Measurements from ENCODE around the gene DCBLD1. TPM values are rescaled to one million over a fixed set of nuclear protein-coding genes. Genes with fewer than 3 reads are reported as not detected.
"Not testable (repeated sequence)": the region's sequence is repeated elsewhere in the genome, so short reads cannot be mapped to it uniquely, and the experiment has no call there.

Gene DCBLD1
- total RNA-seq (10 to 100 TPM; 14.6 to 38.1 TPM), polyA plus RNA-seq (10 to 100 TPM; 10.0 to 11.4 TPM)
- long read RNA-seq, donor 1, partial matches to known transcripts, result 71 of 79 reads
- long read RNA-seq, donor 1, other reads (novel, unspliced or antisense), result 6 of 79 reads
- long read RNA-seq, donor 2, result 0 reads
- long read RNA-seq, donor 3, partial matches to known transcripts, result 41 of 48 reads
- long read RNA-seq, donor 3, other reads (novel, unspliced or antisense), result 5 of 48 reads
- long read RNA-seq, donor 4, partial matches to known transcripts, result 48 of 48 reads
- long read RNA-seq, donor 4, other reads (novel, unspliced or antisense), result 0 of 48 reads
- long read RNA-seq, donor 5, partial matches to known transcripts, result 80 of 92 reads
- long read RNA-seq, donor 5, other reads (novel, unspliced or antisense), result 8 of 92 reads

DNA sequence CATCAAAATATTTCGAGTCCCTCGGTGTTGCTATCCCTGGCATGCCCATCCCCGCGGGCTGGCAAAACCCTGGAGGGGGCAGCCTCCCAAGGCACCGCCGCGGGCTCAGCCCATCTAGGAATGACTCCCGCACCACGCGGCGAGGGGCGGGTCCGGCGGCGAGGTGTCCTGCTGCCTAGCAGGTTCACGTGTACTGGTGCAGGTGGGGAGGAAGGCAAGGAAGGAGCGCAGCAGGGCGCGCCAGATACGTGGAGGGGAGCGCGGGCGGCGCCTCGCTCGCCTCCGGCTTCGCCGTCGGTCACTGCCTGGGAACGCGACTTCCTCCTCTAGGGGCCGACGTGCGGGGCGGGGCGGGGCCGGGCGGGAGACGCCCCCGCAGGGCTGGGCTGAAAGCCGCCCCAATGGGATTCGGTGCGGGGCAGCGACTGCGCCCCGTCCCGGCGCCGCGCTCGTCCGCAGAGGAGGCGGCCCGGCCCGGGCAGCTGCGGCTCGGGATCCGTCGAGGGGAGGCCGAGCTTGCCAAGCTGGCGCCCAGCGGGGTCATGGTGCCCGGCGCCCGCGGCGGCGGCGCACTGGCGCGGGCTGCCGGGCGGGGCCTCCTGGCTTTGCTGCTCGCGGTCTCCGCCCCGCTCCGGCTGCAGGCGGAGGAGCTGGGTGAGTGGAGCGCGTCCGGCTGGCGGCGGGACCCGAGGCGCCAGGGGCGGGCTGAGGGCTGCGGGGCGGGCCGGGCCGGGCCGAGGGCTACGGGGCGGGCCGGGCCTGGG lies at the start of gene DCBLD1:
Gene DCBLD1 (plus strand): TSS at position 435 of the 764 bp plus-strand sequence. CDS start 108 bp downstream, at position 543.
- Histone ChIP-seq H3K9ac (ENCODE audit: insufficient read depth in 1 of 2, low read length in 2 of 2) (peak within 1 kb of the TSS; percentile 43 to 45), H3K9me3 (ENCODE audit: control insufficient read depth in 4 of 4, insufficient read depth in 3 of 4, low read length in 3 of 4) (no peaks in the 10 kb centered on the region), H3K27me3 (ENCODE audit: control insufficient read depth in 3 of 3, insufficient read depth in 3 of 3, low read length in 2 of 3) (peaks cover 0 to 12% (median 3%) of the 10 kb centered on the region in 3 donors), H3K27ac (ENCODE audit: low read depth in 1 of 2, low read length in 1 of 2) (peak within 1 kb of the TSS; percentile 90 to 95), H3K36me3 (ENCODE audit: control insufficient read depth in 4 of 4, insufficient read depth in 4 of 4, low read length in 4 of 4) (peaks cover 0 to 5% (median under 1%) of the 10 kb centered on the region in 4 donors), H3K4me3 (peak within 1 kb of the TSS; percentile 48), H3K4me1 (ENCODE audit: control insufficient read depth in 5 of 5, insufficient read depth in 5 of 5, low read length in 5 of 5) (peaks cover 0 to 29% (median 4%) of the 10 kb centered on the region in 5 donors)
- TF ChIP-seq, protein P1, sequence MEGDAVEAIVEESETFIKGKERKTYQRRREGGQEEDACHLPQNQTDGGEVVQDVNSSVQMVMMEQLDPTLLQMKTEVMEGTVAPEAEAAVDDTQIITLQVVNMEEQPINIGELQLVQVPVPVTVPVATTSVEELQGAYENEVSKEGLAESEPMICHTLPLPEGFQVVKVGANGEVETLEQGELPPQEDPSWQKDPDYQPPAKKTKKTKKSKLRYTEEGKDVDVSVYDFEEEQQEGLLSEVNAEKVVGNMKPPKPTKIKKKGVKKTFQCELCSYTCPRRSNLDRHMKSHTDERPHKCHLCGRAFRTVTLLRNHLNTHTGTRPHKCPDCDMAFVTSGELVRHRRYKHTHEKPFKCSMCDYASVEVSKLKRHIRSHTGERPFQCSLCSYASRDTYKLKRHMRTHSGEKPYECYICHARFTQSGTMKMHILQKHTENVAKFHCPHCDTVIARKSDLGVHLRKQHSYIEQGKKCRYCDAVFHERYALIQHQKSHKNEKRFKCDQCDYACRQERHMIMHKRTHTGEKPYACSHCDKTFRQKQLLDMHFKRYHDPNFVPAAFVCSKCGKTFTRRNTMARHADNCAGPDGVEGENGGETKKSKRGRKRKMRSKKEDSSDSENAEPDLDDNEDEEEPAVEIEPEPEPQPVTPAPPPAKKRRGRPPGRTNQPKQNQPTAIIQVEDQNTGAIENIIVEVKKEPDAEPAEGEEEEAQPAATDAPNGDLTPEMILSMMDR (IDR thresholded peaks at IDR 0.05; ENCODE audit: control extremely low read depth, extremely low read depth), result no peak
- DNase-seq (peak; percentile 79 to 86 (median 83)), ATAC-seq (ENCODE audit: insufficient read depth, low FRiP score) (peak; percentile 87)
- whole genome bisulfite sequencing, 2 donors, result 0 to 1% methylated on average over 43 to 96 of the region's 96 CpGs

DNA sequence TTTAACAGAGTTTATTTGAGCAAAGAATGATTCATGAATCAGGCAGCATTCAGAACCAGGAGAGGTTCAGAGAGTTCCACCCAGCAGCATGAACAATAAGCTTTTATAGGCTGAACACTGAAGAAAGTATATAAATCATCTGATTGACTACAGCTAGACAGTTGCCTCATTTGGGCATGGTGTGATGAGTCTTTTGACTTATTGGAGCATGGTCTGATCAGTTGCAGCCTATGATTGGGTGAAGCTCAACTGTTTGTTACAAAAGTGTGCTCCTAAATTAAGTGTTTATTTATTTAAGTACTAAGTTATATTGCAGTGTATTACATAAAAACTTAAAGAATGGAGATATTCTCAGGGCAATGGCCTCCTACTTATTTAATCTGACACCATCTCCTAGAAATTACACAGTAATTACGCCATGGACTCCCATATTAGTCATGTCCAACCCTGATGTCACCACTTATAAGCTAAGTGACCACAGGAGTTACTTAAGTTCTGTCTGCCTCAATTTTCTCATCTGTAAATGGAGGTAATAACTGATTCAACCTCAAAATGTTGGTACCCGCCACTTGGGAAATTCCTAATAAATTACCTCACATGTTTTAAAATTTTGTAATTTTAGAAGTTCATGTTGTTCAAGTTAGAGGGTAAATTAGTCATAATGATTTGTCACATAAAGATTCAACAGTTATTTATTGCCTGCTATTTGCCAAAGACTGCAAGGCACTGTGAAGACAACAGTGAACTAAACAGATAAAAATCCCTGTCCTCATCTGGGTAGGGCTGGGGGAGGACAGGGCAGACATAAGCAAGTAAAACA lies 41.6 kb upstream of the DCBLD1 start:
- Histone ChIP-seq H3K27me3 (ENCODE audit: control insufficient read depth in 3 of 3, insufficient read depth in 3 of 3, low read length in 2 of 3) (no peaks in the 10 kb centered on the region), H3K9me3 (ENCODE audit: control insufficient read depth in 4 of 4, insufficient read depth in 3 of 4, low read length in 3 of 4) (no peaks in the 10 kb centered on the region), H3K4me3 (no peak overlapping the region), H3K9ac (ENCODE audit: insufficient read depth in 1 of 2, low read length in 2 of 2) (no peak overlapping the region), H3K27ac (ENCODE audit: low read depth in 1 of 2, low read length in 1 of 2) (no peak overlapping the region), H3K4me1 (ENCODE audit: control insufficient read depth in 5 of 5, insufficient read depth in 5 of 5, low read length in 5 of 5) (no peaks in the 10 kb centered on the region), H3K36me3 (ENCODE audit: control insufficient read depth in 4 of 4, insufficient read depth in 4 of 4, low read length in 4 of 4) (no peaks in the 10 kb centered on the region)
- ATAC-seq (ENCODE audit: insufficient read depth, low FRiP score) (peak; percentile 43), DNase-seq (no peak)
- WGBS, 2 donors, result 65 to 73% methylated on average over 2 of the region's 2 CpGs
- TF ChIP-seq, protein P1 (IDR thresholded peaks at IDR 0.05; ENCODE audit: control extremely low read depth, extremely low read depth), result no peak

DNA sequence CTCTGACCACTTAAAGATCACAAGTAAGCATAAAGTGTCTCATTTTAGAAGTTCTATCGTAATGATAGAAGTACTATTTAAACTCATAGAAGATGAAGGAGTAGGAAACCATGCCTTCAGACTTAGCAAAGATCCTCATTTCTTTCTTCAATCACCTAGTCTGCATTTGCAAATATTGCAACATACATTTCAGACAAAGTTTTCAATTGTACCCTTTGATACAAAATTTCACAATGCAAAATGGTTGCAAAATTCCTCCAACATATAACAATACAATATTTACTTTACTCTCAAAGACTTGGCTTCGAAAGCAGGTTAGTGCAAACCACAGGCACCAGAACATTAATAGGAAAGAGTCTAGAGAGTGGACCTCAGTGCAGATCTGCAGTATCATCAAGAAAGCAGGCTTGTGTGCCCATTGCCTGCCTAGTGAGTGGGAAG lies 40.6 kb upstream of the DCBLD1 start:
- Histone ChIP-seq H3K9me3 (ENCODE audit: control insufficient read depth in 4 of 4, insufficient read depth in 3 of 4, low read length in 3 of 4) (no peaks in the 10 kb centered on the region), H3K27ac (ENCODE audit: low read depth in 1 of 2, low read length in 1 of 2) (no peak overlapping the region), H3K27me3 (ENCODE audit: control insufficient read depth in 3 of 3, insufficient read depth in 3 of 3, low read length in 2 of 3) (no peaks in the 10 kb centered on the region), H3K36me3 (ENCODE audit: control insufficient read depth in 4 of 4, insufficient read depth in 4 of 4, low read length in 4 of 4) (no peaks in the 10 kb centered on the region), H3K4me3 (no peak overlapping the region), H3K9ac (ENCODE audit: insufficient read depth in 1 of 2, low read length in 2 of 2) (no peak overlapping the region), H3K4me1 (ENCODE audit: control insufficient read depth in 5 of 5, insufficient read depth in 5 of 5, low read length in 5 of 5) (no peaks in the 10 kb centered on the region)
- TF ChIP-seq, protein P1 (IDR thresholded peaks at IDR 0.05; ENCODE audit: control extremely low read depth, extremely low read depth), result no peak
- ATAC-seq (ENCODE audit: insufficient read depth, low FRiP score) (peak; percentile 49), DNase-seq (peak in 2 of 3 donors; percentile 52 to 73)
- WGBS, 2 donors, result 57 to 59% methylated on average over 2 of the region's 2 CpGs

DNA sequence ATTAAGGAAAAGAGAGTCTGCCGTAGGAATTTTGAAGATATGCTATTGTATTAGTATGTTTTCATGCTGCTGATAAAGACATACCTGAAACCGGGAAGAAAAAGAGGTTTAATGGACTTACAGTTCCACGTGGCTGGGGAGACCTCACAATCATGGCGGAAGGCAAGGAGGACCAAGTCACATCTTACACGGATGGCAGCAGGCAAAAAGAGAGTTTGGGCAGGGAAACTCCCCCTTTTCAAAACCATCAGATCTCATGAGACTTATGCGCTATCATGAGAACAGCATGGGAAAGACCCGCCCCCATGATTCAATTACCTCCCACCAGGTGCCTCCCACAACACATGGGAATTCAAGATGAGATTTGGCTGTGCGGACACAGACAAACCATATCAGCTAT lies 40.2 kb upstream of the DCBLD1 start:
- H3K4me1 ChIP-seq (ENCODE audit: control insufficient read depth in 5 of 5, insufficient read depth in 5 of 5, low read length in 5 of 5); H3K27ac ChIP-seq (ENCODE audit: low read depth in 1 of 2, low read length in 1 of 2): not testable (repeated sequence)
- WGBS, 2 donors, result 73 to 86% methylated on average over 8 of the region's 8 CpGs

More for the DNA sequence above, 40.2 kb upstream of the DCBLD1 start:
- H3K36me3 ChIP-seq (ENCODE audit: control insufficient read depth in 4 of 4, insufficient read depth in 4 of 4, low read length in 4 of 4); H3K4me3 ChIP-seq; ATAC-seq (ENCODE audit: insufficient read depth, low FRiP score); DNase-seq; H3K9me3 ChIP-seq (ENCODE audit: control insufficient read depth in 4 of 4, insufficient read depth in 3 of 4, low read length in 3 of 4); H3K27me3 ChIP-seq (ENCODE audit: control insufficient read depth in 3 of 3, insufficient read depth in 3 of 3, low read length in 2 of 3); H3K9ac ChIP-seq (ENCODE audit: insufficient read depth in 1 of 2, low read length in 2 of 2): not testable (repeated sequence)

Data from lung (tissue), 16 donors.